HTR-8/SVneo (cell line): Measurements from ENCODE around the gene SPTLC2.
"Not testable (repeated sequence)": the region's sequence is repeated elsewhere in the genome, so short reads cannot be mapped to it uniquely, and the experiment has no call there.

Experiments used
- DNase-seq: peaks from one replicate; pipeline ENCODE4 v3.0.0; 2011; ENCODE audit warnings: low spot score, mixed read lengths; ENCODE audit not compliant: insufficient read length
- FAIRE-seq: peaks from 2 replicates; lab custom pipeline; 2011; peaks lifted over from hg19 to GRCh38; lab: Jason Lieb, UNC

The SPTLC2 gene

GRCh38 chr14:77616454-77617229, at the start of gene SPTLC2:
TSS of gene SPTLC2 (minus strand) at chr14:77616637. CDS start at chr14:77616579, 58 bp downstream.
- FAIRE-seq (peak; percentile 74), DNase-seq (peak; percentile 99)

- peak; percentile 70 for FAIRE-seq
- DNase-seq: peak; percentile 50
These were observed 46.9 kb upstream of the SPTLC2 start for GRCh38 chr14:77663293-77663692.

- not testable (repeated sequence) for FAIRE-seq, DNase-seq
These were observed 45.1 kb upstream of the SPTLC2 start for GRCh38 chr14:77661562-77661961.

- DNase-seq (no peak), FAIRE-seq (no peak)
These were observed 44.3 kb upstream of the SPTLC2 start for GRCh38 chr14:77660754-77661153.

GRCh38 chr14:77659831-77660230, 43.4 kb upstream of the SPTLC2 start:
- DNase-seq: no peak
- FAIRE-seq: no peak

GRCh38 chr14:77657280-77657679, 40.8 kb upstream of the SPTLC2 start:
- no peak for FAIRE-seq
- DNase-seq: no peak

GRCh38 chr14:77654001-77654441, 37.6 kb upstream of the SPTLC2 start:
- no peak for DNase-seq
- FAIRE-seq: no peak

- FAIRE-seq (no peak), DNase-seq (no peak)
These were observed 32.9 kb upstream of the SPTLC2 start for GRCh38 chr14:77649326-77649725.

GRCh38 chr14:77648520-77649200, 32.2 kb upstream of the SPTLC2 start:
- FAIRE-seq: no peak
- no peak for DNase-seq

GRCh38 chr14:77647853-77648252, 31.4 kb upstream of the SPTLC2 start:
- DNase-seq (no peak), FAIRE-seq (no peak)

- FAIRE-seq (no peak), DNase-seq (no peak)
These were observed 30.5 kb upstream of the SPTLC2 start for GRCh38 chr14:77646907-77647306.

- FAIRE-seq (no peak), DNase-seq (no peak)
These were observed 29.2 kb upstream of the SPTLC2 start for GRCh38 chr14:77645520-77646230.

- DNase-seq (no peak), FAIRE-seq (no peak)
These were observed 26.0 kb upstream of the SPTLC2 start for GRCh38 chr14:77642407-77642806.

GRCh38 chr14:77641534-77642341, 25.3 kb upstream of the SPTLC2 start:
- DNase-seq: no peak
- no peak for FAIRE-seq

- DNase-seq: no peak
- no peak for FAIRE-seq
These were observed 24.5 kb upstream of the SPTLC2 start for GRCh38 chr14:77640756-77641533.

GRCh38 chr14:77638771-77639171, 22.3 kb upstream of the SPTLC2 start:
- DNase-seq (peak; percentile 52), FAIRE-seq (peak; percentile 63)

- not testable (repeated sequence) for FAIRE-seq, DNase-seq
These were observed 19.4 kb upstream of the SPTLC2 start for GRCh38 chr14:77635869-77636268.

- DNase-seq, FAIRE-seq: not testable (repeated sequence)
These were observed 19.0 kb upstream of the SPTLC2 start for GRCh38 chr14:77635466-77635865.

- DNase-seq (no peak), FAIRE-seq (no peak)
These were observed 13.7 kb upstream of the SPTLC2 start for GRCh38 chr14:77630111-77630510.
